Brain pericyte (primary cell): ENCODE results near the gene MSLN.
A peak's percentile ranks its signal among the peaks of the same experiment; 100 is the strongest.
"Not testable (repeated sequence)": the region's sequence is repeated elsewhere in the genome, so short reads cannot be mapped to it uniquely, and the experiment has no call there.

Experiments
- DNase-seq: peaks from one replicate; pipeline ENCODE4 v3.0.0-alpha.2; 2012; ENCODE audit warnings: low read depth, low spot score

MSLN gene

GRCh38 chr16:734208-734980 lies 26.1 kb upstream of the MSLN start:
- no peak for DNase-seq

GRCh38 chr16:734981-735881 lies 25.3 kb upstream of the MSLN start:
- DNase-seq, result no peak

GRCh38 chr16:735982-736453 lies 24.5 kb upstream of the MSLN start:
- DNase-seq, result no peak

- DNase-seq, result no peak
Observed at GRCh38 chr16:736936-737481, 23.5 kb upstream of the MSLN start.

- DNase-seq, result no peak
Observed at GRCh38 chr16:739560-740458, 20.7 kb upstream of the MSLN start.

- DNase-seq, result no peak
Observed at GRCh38 chr16:740459-740763, 20.1 kb upstream of the MSLN start.

GRCh38 chr16:740764-741505 lies 19.6 kb upstream of the MSLN start, which contains the start of gene CIAO3:
Gene CIAO3 (minus strand): TSS chr16:740997. CDS start chr16:740985, 12 bp downstream.
- peak; percentile 60 for DNase-seq

GRCh38 chr16:741986-742629 lies 18.4 kb upstream of the MSLN start:
- DNase-seq, result no peak

- DNase-seq, result not testable (repeated sequence)
Observed at GRCh38 chr16:742894-743293, 17.6 kb upstream of the MSLN start.

- DNase-seq, result no peak
Observed at GRCh38 chr16:743794-744500, 16.6 kb upstream of the MSLN start.

- DNase-seq, result no peak
Observed at GRCh38 chr16:745739-746138, 14.8 kb upstream of the MSLN start.

- DNase-seq, result no peak
Observed at GRCh38 chr16:746637-747036, 13.9 kb upstream of the MSLN start.

- no peak for DNase-seq
Observed at GRCh38 chr16:747978-748746, 12.4 kb upstream of the MSLN start.

GRCh38 chr16:749010-749409 lies 11.5 kb upstream of the MSLN start:
- DNase-seq, result no peak

GRCh38 chr16:750485-750884 lies 10.0 kb upstream of the MSLN start:
- no peak for DNase-seq

- DNase-seq, result no peak
Observed at GRCh38 chr16:751152-752006, 9.2 kb upstream of the MSLN start.

- DNase-seq, result no peak
Observed at GRCh38 chr16:752007-752312, 8.6 kb upstream of the MSLN start.

- not testable (repeated sequence) for DNase-seq
Observed at GRCh38 chr16:754121-754607, 6.4 kb upstream of the MSLN start.
